B cell (primary cell): Measurements from ENCODE around the gene UPK1B. TPM values are rescaled to one million over a fixed set of nuclear protein-coding genes. Genes with fewer than 3 reads are reported as not detected.

Source experiments
- ATAC-seq: fragments of 200-7000 bp; cut with Tn5 transposase; one replicate; pipeline ENCODE4 v1.10.0; 2021; ENCODE audit warnings: low read depth, mild to moderate bottlenecking, moderate number of reproducible peaks, moderate library complexity
- CTCF ChIA-PET: fragments of 350-600 bp; sonication (Branson Sonifier 250); formaldehyde crosslinking; loops from one replicate; lab custom pipeline; 2021; ENCODE audit warnings: antibody characterized with exemption, inconsistent platforms; lab: Charles Lee
- POLR2A ChIA-PET: fragments of 350-600 bp; sonication (Branson Sonifier 250); formaldehyde crosslinking; loops from one replicate; lab custom pipeline; 2021; ENCODE audit warnings: antibody characterized with exemption; lab: Charles Lee
- DNase-seq: peaks from one replicate; pipeline ENCODE4 v3.0.0; 2013
- H2AFZ ChIP-seq: 2 replicates; pipeline ENCODE4 v1.6.1; 2012; ENCODE audit warnings: mild to moderate bottlenecking, low read depth, low read length; ENCODE audit not compliant: insufficient read depth, poor library complexity, severe bottlenecking
- H3K27ac ChIP-seq, 2 donors: 1 replicate in 1 of 2; 2 replicates in 1 of 2; pipeline ENCODE4 v1.5.1; 2012 to 2013; ENCODE audit warnings: low read length in 2 of 2, mild to moderate bottlenecking in 2 of 2, moderate library complexity in 1 of 2
- H3K27me3 ChIP-seq, 4 experiments: fragments of 200-600 bp in 1 of 4; sonication (generic) in 1 of 4; replicated peaks in 1 of 4; 1 replicate in 2 of 4; 2 replicates in 2 of 4; pipeline versions ENCODE4 v1.6.1 to v1.7.0; 2013 to 2016; ENCODE audit warnings: low read length in 3 of 4, mild to moderate bottlenecking in 2 of 4, mixed read lengths in 1 of 4, moderate library complexity in 1 of 4; ENCODE audit not compliant: insufficient read depth in 4 of 4, control insufficient read depth in 3 of 4; ENCODE audit errors: control extremely low read depth in 1 of 4
- H3K36me3 ChIP-seq, 2 experiments: replicated peaks in 1 of 2; 1 replicate in 1 of 2; 2 replicates in 1 of 2; pipeline versions ENCODE4 v1.6.1 to v1.7.1; 2013; ENCODE audit warnings: low read length in 1 of 2; ENCODE audit not compliant: insufficient read depth in 2 of 2, control insufficient read depth in 1 of 2; ENCODE audit errors: control extremely low read depth in 1 of 2, extremely low read depth in 1 of 2
- H3K4me1 ChIP-seq, 2 donors: fragments of 200-600 bp in 1 of 2; sonication (generic) in 1 of 2; 1 replicate in 1 of 2; 2 replicates in 1 of 2; pipeline versions ENCODE4 v1.5.1 to v1.6.1; 2013 to 2017; ENCODE audit warnings: low read length in 2 of 2; ENCODE audit not compliant: control insufficient read depth in 2 of 2, insufficient read depth in 2 of 2
- H3K4me2 ChIP-seq: replicated peaks from 2 replicates; pipeline ENCODE3; 2012; ENCODE audit warnings: mild to moderate bottlenecking, low read depth, low read length; ENCODE audit not compliant: poor library complexity, severe bottlenecking
- H3K4me3 ChIP-seq, 5 experiments: fragments of 200-600 bp in 1 of 5; sonication (generic) in 1 of 5; 1 replicate in 3 of 5; 2 replicates in 2 of 5; pipeline versions ENCODE4 v1.5.1 to v1.7.0; 2011 to 2016; ENCODE audit warnings: low read length in 4 of 5, mild to moderate bottlenecking in 4 of 5, low read depth in 2 of 5, control low read depth in 1 of 5, moderate library complexity in 1 of 5; ENCODE audit not compliant: insufficient read depth in 1 of 5; ENCODE audit errors: control extremely low read depth in 1 of 5, extremely low read depth in 1 of 5
- H3K79me2 ChIP-seq: fragments of 200-600 bp; sonication (generic); one replicate; pipeline ENCODE4 v1.6.0; 2016; ENCODE audit warnings: low read length; ENCODE audit not compliant: control insufficient read depth, insufficient read depth
- H3K9ac ChIP-seq: fragments of 200-600 bp; sonication (generic); 2 replicates; pipeline ENCODE4 v1.6.1; 2017; ENCODE audit warnings: mild to moderate bottlenecking, low read length, moderate library complexity
- H3K9me3 ChIP-seq, 3 donors: one replicate each; pipeline versions ENCODE4 v1.6.1 to v1.7.1; 2013; ENCODE audit warnings: low read length in 2 of 3; ENCODE audit not compliant: control insufficient read depth in 2 of 3, insufficient read depth in 1 of 3; ENCODE audit errors: control extremely low read depth in 1 of 3
- H4K20me1 ChIP-seq: 2 replicates; pipeline ENCODE4 v1.6.0; 2012; ENCODE audit warnings: mild to moderate bottlenecking, low read length; ENCODE audit not compliant: insufficient read depth, control insufficient read depth, poor library complexity, severe bottlenecking
- H3K27ac Mint-ChIP-seq: one replicate; pipeline ENCODE4 v1.8.0; 2021; ENCODE audit warnings: mixed read lengths
- H3K27me3 Mint-ChIP-seq: one replicate; pipeline ENCODE4 v1.8.0; 2021; ENCODE audit warnings: mixed read lengths
- H3K4me1 Mint-ChIP-seq: one replicate; pipeline ENCODE4 v1.8.0; 2021; ENCODE audit warnings: mixed read lengths
- H3K4me3 Mint-ChIP-seq: one replicate; pipeline ENCODE4 v1.8.0; 2021; ENCODE audit warnings: mixed read lengths
- H3K9me3 Mint-ChIP-seq: one replicate; pipeline ENCODE4 v1.8.0; 2022; ENCODE audit warnings: mixed read lengths; ENCODE audit not compliant: insufficient read depth
- CTCF ChIP-seq: fragments of 200-600 bp; IDR thresholded peaks from one replicate; pipeline ENCODE4 v1.8.0; 2022; ENCODE audit warnings: antibody characterized with exemption, mild to moderate bottlenecking
- EZH2 ChIP-seq: IDR thresholded peaks from 2 replicates; pipeline ENCODE4 v1.6.1; 2012; ENCODE audit warnings: borderline replicate concordance, low read depth, mild to moderate bottlenecking, moderate library complexity, low read length; ENCODE audit not compliant: insufficient read depth, poor library complexity, severe bottlenecking
- WGBS: methylation state at CpG from one replicate; pipeline ENCODE4 v1.1.5; 2013; ENCODE audit warnings: missing lambda C conversion rate; ENCODE audit not compliant: insufficient coverage; 5-methylcytosine and 5-hydroxymethylcytosine counted together
- intact Hi-C: fragments of 100-400 bp; cut with micrococcal nuclease; formaldehyde crosslinking; loops from one replicate; pipeline ENCODE4 v1.10.0; 2022
- polyA plus RNA-seq: library from polyadenylated mRNA; depleted of rRNA; stranded (reverse); fragments of >200 nt; gene quantifications from 2 replicates; pipeline ENCODE4 v1.2.3, GENCODE V29; 2012
- total RNA-seq, 2 donors: library from RNA; stranded (reverse); fragments of 120-200 nt in 1 of 2; gene quantifications; 1 replicate in 1 of 2; 2 replicates in 1 of 2; pipeline versions ENCODE4 v1.2.3 to v1.2.4, GENCODE V29; 2013 to 2022

UPK1B gene
- total and polyA plus RNA-seq, 2 donors (not counting 1 experiment from before 2014, with no cell fraction given), result not detected

- no CpG with 5 or more reads among the region's 2 CpGs for WGBS
- H3K4me1 ChIP-seq, result no peaks in the 10 kb centered on the region
- no peak for DNase-seq
- no peak overlapping the region for H3K27ac ChIP-seq
- ATAC-seq, result no peak
- H4K20me1 ChIP-seq, result no peaks in the 10 kb centered on the region
- H3K27me3 Mint-ChIP-seq, result peaks cover 4% of the 10 kb centered on the region
- no peak overlapping the region for H3K4me3 ChIP-seq
- no peaks in the 10 kb centered on the region for H3K4me1 Mint-ChIP-seq
- intact Hi-C loops, result no loop called here
- H3K9me3 Mint-ChIP-seq, result peaks cover 3% of the 10 kb centered on the region
- no peak overlapping the region for H2AFZ ChIP-seq
- CTCF ChIA-PET, result no interaction called here
- POLR2A ChIA-PET, result no interaction called here
- H3K9me3 ChIP-seq, result peaks cover 0 to 2% (median 0%) of the 10 kb centered on the region in 3 donors
- no peaks in the 10 kb centered on the region for H3K79me2 ChIP-seq
- H3K4me3 Mint-ChIP-seq, result no peak overlapping the region
- no peaks in the 10 kb centered on the region for H3K36me3 ChIP-seq
- no peak overlapping the region for H3K9ac ChIP-seq
- TF ChIP-seq EZH2 (no peak), CTCF (no peak)
- H3K4me2 ChIP-seq, result no peak overlapping the region
- H3K27ac Mint-ChIP-seq, result no peak overlapping the region
- H3K27me3 ChIP-seq, result no peaks in the 10 kb centered on the region
Measured at GRCh38 chr3:119148493-119149180, 24.8 kb upstream of the UPK1B start.

- WGBS, result no CpG with 5 or more reads among the region's 4 CpGs
- CTCF ChIA-PET, result no interaction called here
Measured at GRCh38 chr3:119149484-119149883, 23.9 kb upstream of the UPK1B start.

More at GRCh38 chr3:119149484-119149883, 23.9 kb upstream of the UPK1B start:
- TF ChIP-seq EZH2 (no peak), CTCF (no peak)
- no peak for ATAC-seq
- Histone ChIP-seq H3K4me2 (no peak overlapping the region), H3K27me3 (no peaks in the 10 kb centered on the region), H3K4me1 (no peaks in the 10 kb centered on the region), H3K4me3 (no peak overlapping the region), H4K20me1 (no peaks in the 10 kb centered on the region), H2AFZ (no peak overlapping the region), H3K79me2 (no peaks in the 10 kb centered on the region), H3K36me3 (no peaks in the 10 kb centered on the region), H3K9me3 (peaks cover 0 to 5% (median 3%) of the 10 kb centered on the region in 3 donors), H3K9ac (no peak overlapping the region), H3K27ac (no peak overlapping the region)
- intact Hi-C loops, result no loop called here
- peaks cover 11% of the 10 kb centered on the region for H3K9me3 Mint-ChIP-seq
- H3K27me3 Mint-ChIP-seq, result peaks cover 10% of the 10 kb centered on the region
- DNase-seq, result no peak
- POLR2A ChIA-PET, result no interaction called here
- H3K4me3 Mint-ChIP-seq, result no peak overlapping the region
- H3K4me1 Mint-ChIP-seq, result no peaks in the 10 kb centered on the region
- H3K27ac Mint-ChIP-seq, result no peak overlapping the region
